SJSA1 (cell line): ENCODE measurements around the gene SMURF2. TPM values are rescaled to one million over a fixed set of nuclear protein-coding genes. Genes with fewer than 3 reads are reported as not detected.
A peak's percentile ranks its signal among the peaks of the same experiment; 100 is the strongest.

Source experiments
- DNase-seq, 2 experiments: peaks; one replicate each; pipeline ENCODE4 v3.0.0-alpha.2; 2015 to 2020; ENCODE audit warnings: low spot score in 2 of 2, low read depth in 1 of 2
- H3K27ac ChIP-seq: fragments of 250-450 bp; sonication (Bioruptor Pico); 2 replicates; pipeline ENCODE4 v1.5.1; 2020; ENCODE audit warnings: mild to moderate bottlenecking, moderate library complexity
- H3K27me3 ChIP-seq: fragments of 250-450 bp; sonication (Bioruptor Pico); replicated peaks from 2 replicates; pipeline ENCODE4 v1.5.1; 2020; ENCODE audit warnings: mild to moderate bottlenecking, moderate library complexity
- H3K36me3 ChIP-seq: fragments of 250-450 bp; sonication (Bioruptor Pico); 2 replicates; pipeline ENCODE4 v1.5.1; 2020; ENCODE audit warnings: mild to moderate bottlenecking
- H3K4me1 ChIP-seq: fragments of 250-450 bp; sonication (Bioruptor Pico); replicated peaks from 2 replicates; pipeline ENCODE4 v1.6.1; 2021; ENCODE audit warnings: mild to moderate bottlenecking
- H3K4me3 ChIP-seq: fragments of 250-450 bp; sonication (Bioruptor Pico); 2 replicates; pipeline ENCODE4 v1.5.1; 2020; ENCODE audit warnings: mild to moderate bottlenecking
- H3K9me3 ChIP-seq: fragments of 250-450 bp; sonication (Bioruptor Pico); replicated peaks from 2 replicates; pipeline ENCODE4 v1.5.1; 2020; ENCODE audit warnings: mild to moderate bottlenecking
- total RNA-seq: library from RNA; depleted of rRNA; stranded (reverse); fragments of >200 nt; shearing (Covaris generic); gene quantifications from 2 replicates; pipeline ENCODE4 v1.2.3, GENCODE V29; 2014

Gene SMURF2
- total RNA-seq, 1 experiment from 2014 or later, result 101 TPM

DNA sequence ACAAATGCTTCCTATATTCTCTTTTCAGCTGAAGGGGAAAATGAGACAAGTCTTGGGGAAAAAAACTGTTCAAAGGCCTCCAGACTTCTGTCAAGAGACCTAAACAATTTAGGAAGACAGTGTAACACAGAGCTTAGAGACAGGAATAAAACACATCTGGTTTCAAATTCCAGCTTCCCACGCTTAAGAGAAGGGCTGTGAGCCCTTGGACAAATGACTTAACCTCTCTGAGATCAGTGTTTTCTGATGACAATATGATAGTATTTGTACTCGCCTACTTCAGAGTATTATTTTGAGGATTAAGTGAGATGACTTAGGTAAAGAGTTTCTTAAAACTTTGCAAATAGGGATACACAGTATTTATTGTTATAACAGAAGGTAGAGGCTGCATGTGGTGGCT, 29.5 kb downstream of the SMURF2 start:
- Histone ChIP-seq H3K27me3 (no peaks in the 10 kb centered on the region), H3K27ac (peak overlapping the region; percentile 23), H3K36me3 (peaks cover 28% of the 10 kb centered on the region), H3K4me3 (no peak overlapping the region), H3K4me1 (peaks cover 61% of the 10 kb centered on the region), H3K9me3 (no peaks in the 10 kb centered on the region)
- no peak for DNase-seq

DNA sequence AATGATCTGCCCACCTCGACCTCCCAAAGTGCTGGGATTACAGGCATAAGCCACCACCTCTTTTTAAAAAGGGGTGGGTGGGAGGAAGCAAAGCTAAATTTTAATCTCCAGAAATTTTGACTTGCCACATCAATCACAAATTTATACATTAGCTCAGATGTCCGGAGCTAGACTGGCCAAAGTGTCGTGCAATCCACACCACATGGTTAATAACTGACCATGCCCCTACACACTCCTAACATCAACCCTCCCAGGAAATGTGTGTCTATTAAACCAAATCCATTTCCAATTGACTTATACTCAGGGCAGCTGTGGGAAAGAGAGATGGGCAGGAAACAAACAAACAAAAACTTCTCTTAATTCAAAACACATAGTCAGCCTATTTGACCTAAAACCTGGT, 29.9 kb downstream of the SMURF2 start:
- H3K27me3 ChIP-seq, result no peaks in the 10 kb centered on the region
- peaks cover 64% of the 10 kb centered on the region for H3K4me1 ChIP-seq
- peaks cover 32% of the 10 kb centered on the region for H3K36me3 ChIP-seq
- DNase-seq, result no peak
- H3K4me3 ChIP-seq, result no peak overlapping the region
- H3K27ac ChIP-seq, result peak overlapping the region; percentile 23
- no peaks in the 10 kb centered on the region for H3K9me3 ChIP-seq

DNA sequence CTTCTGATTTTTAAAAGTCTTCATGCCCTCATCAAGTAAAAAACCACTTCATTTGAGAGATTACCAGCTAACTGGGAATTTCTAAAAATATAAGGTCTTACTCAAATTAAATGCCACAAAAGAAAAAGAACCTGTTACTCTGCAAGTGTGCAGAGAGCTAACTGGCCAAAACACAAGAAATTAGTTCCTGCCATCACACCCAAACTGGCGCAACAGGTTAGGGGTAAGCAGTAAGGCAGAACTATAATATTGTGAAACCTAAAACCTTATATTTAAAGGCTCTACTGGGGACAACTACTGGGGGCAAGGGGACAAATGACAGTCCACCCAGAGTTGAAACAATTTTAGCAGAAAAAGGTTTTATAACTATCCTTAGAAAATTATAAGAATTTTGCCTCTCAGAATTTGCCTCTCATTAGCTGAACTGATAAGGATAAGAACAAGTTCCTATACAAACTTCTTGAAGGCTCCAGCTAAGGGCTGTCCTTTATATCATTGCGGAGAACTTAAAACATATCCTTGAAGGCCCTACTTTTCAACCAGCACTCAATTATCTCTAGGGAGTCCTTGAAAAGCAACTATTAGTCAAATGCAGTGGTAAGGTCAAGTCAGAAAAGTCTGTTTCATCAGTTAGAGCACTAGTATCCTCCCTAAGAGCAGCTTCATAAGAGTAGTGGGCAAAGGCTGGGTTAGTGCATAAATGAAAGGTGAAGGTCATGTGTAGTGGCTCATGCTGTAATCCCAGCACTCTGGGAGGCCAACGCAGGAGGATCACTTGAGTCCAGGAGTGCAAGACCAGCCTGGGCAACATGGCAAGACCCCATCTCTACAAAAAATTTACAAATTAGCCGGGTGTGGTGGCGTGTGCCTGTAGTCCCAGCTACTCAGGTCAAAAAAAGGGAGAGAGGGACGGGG, 31.5 kb downstream of the SMURF2 start:
- Histone ChIP-seq H3K4me1 (peaks cover 54% of the 10 kb centered on the region), H3K27ac (no peak overlapping the region)

DNA sequence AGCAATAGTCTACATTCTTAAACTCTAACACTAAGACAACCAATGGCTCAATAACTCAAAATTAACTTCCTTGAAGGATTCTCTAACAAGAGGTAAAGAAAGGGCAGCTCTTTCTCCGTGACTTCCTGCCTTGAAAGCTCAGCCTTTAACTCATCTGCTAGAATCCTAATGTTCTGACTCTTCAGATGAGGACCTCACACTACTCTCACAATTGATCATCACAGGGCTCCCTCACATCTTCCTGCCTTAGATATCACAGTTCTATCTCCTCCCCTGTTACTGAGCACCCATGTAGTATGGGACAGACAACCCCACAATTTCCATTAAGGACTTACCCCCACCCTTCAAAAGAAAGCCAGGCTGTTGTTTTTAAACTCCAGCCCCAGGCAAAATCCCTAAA, 33.5 kb downstream of the SMURF2 start:
- Histone ChIP-seq H3K4me3 (no peak overlapping the region), H3K4me1 (peaks cover 64% of the 10 kb centered on the region), H3K36me3 (peaks cover 40% of the 10 kb centered on the region), H3K27ac (no peak overlapping the region), H3K9me3 (no peaks in the 10 kb centered on the region), H3K27me3 (no peaks in the 10 kb centered on the region)
- DNase-seq, result no peak

More for the DNA sequence above, 31.5 kb downstream of the SMURF2 start:
- DNase-seq, result no peak
- Histone ChIP-seq H3K9me3 (no peaks in the 10 kb centered on the region), H3K36me3 (peaks cover 36% of the 10 kb centered on the region), H3K27me3 (no peaks in the 10 kb centered on the region), H3K4me3 (no peak overlapping the region)

DNA sequence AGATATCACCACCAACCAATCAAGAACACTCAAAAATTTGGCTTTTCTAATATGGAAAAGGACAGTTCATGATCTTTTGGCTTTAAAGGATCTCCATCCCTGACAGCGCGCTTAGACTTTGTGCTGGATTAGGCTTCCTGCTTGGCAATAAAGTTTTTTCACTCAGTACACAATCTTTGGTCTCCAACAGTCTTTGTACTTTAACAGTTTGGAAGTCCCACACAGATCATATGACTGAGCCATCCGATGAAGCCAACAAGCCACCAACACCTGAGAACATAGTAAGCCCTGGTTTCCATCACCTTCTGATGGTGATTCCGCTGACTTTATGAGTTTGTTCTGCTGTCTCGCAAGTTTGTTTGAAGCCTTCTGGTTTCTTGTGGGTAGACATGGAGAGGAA, 34.3 kb downstream of the SMURF2 start:
- Histone ChIP-seq H3K4me1 (peaks cover 69% of the 10 kb centered on the region), H3K27me3 (no peaks in the 10 kb centered on the region), H3K4me3 (no peak overlapping the region), H3K36me3 (peaks cover 36% of the 10 kb centered on the region), H3K27ac (no peak overlapping the region), H3K9me3 (no peaks in the 10 kb centered on the region)
- no peak for DNase-seq

DNA sequence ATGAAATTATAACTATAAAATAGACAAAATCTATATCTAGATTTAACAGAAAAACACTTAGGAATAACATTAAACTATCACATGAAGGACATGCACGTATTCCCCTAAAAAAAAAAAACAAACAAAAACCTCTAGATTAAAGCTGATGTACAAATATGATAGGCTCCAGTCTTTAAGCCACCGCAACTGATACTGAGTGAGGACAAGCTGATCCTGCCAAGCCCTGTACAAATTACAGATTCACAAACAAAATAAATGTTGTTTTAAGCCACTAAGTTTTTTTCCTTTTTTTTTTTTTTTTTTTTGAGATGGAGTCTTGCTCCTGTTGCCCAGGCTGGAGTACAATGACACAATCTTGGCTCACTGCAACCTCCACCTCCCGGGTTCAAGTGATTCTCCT, 35.3 kb downstream of the SMURF2 start:
- DNase-seq, result no peak
- no peak overlapping the region for H3K27ac ChIP-seq
- H3K4me1 ChIP-seq, result peaks cover 66% of the 10 kb centered on the region
- no peaks in the 10 kb centered on the region for H3K9me3 ChIP-seq
- no peak overlapping the region for H3K4me3 ChIP-seq
- no peaks in the 10 kb centered on the region for H3K27me3 ChIP-seq
- H3K36me3 ChIP-seq, result peaks cover 35% of the 10 kb centered on the region

DNA sequence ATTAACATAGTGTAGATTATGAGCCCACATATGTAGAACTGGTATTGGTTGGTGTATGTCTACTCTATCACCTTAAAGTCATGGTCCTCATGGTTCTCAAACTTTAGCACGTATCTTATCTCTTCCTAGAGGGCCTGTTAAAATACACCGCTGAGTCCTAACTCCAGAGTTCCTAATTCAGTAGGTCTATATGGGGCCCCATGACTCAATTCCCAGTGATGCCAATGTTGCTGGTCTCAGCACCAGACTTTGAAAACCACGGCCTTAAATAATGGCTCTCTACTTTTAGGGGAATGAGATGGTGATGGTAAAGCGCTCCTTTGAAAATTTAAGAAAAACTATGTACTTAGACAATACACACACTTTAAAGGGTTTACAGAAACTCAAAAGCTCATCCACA, 36.6 kb downstream of the SMURF2 start:
- Histone ChIP-seq H3K27me3 (no peaks in the 10 kb centered on the region), H3K4me3 (no peak overlapping the region), H3K4me1 (peaks cover 66% of the 10 kb centered on the region), H3K9me3 (no peaks in the 10 kb centered on the region), H3K36me3 (peaks cover 35% of the 10 kb centered on the region), H3K27ac (no peak overlapping the region)
- DNase-seq, result no peak

DNA sequence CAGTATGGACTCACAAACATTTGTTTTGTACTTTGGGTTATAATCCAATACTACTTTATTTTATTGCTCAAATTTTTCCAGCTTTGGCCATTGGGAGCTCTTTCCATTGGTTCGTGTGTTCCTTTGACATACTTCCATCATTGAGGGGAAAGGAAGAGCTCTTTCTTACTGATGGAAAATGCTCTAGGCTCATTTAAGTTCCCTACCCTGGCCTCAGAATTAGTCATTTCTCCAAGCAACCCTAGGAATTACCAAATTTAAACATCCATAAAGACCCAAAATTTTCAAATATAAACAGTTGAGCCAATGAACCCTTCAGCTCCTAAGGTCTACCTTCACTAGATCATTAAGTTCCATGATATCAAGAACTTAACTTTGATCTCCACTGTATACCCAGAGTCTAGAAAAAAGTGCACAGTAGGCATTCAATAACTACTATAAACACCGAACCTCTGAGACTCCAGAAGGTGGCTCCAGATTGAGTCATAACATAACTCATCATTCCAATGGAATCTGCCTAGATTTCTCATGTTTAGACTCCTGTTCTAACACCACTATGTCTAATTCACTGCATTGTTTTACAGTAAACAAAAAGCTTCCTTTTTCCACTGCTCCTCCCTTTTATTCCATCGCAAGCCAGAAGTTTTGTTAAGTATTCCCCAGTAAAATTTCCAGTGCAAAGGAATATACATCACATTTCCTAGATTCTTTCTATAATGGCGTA, 39.0 kb downstream of the SMURF2 start:
- peak; percentile 56 to 94 for DNase-seq
- H3K4me1 ChIP-seq, result peaks cover 60% of the 10 kb centered on the region

DNA sequence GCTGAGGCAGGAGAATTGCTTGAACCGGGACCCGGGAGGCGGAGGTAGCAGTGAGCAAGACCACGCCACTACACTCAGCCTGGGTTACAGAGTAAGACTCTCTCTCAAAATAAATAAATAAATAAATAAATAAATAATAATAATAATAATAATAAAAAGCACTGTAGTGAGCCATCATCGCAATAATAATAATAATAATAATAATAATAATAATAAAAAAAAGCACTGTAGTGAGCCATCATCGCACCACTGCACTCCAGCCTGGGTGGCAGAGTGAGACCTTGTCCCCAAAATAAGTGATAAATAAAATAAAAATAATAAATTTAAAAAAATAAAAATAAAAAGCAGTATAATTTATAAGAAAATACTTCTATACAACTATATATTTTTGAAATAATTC, 40.3 kb downstream of the SMURF2 start:
- peaks cover 51% of the 10 kb centered on the region for H3K4me1 ChIP-seq
- H3K36me3 ChIP-seq, result peaks cover 18% of the 10 kb centered on the region
- H3K27ac ChIP-seq, result no peak overlapping the region
- H3K9me3 ChIP-seq, result no peaks in the 10 kb centered on the region
- no peak for DNase-seq
- H3K27me3 ChIP-seq, result no peaks in the 10 kb centered on the region
- no peak overlapping the region for H3K4me3 ChIP-seq

More for the DNA sequence above, 39.0 kb downstream of the SMURF2 start:
- H3K4me3 ChIP-seq, result no peak overlapping the region
- no peaks in the 10 kb centered on the region for H3K9me3 ChIP-seq
- peaks cover 27% of the 10 kb centered on the region for H3K36me3 ChIP-seq
- H3K27ac ChIP-seq, result peak overlapping the region; percentile 61
- H3K27me3 ChIP-seq, result no peaks in the 10 kb centered on the region

DNA sequence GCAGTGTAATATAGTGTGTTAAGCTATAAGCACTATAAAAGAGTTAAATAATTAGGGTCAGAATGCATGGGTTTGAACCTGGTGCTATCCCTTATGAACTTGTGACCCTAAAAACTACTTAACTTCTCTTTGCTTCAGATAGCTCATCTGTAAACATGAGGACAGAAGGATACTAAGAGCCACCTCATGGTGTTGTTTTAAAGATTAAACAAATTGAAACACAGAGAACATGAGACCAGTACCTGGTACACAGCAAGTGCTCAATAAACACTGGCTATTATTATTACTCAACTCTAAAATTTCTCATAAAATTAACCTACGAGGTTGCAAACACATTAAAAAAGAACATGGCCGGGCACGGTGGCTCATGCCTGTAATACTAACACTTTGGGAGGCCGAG, 43.3 kb downstream of the SMURF2 start:
- Histone ChIP-seq H3K27ac (no peak overlapping the region), H3K4me3 (no peak overlapping the region), H3K36me3 (peaks cover 11% of the 10 kb centered on the region), H3K4me1 (peaks cover 51% of the 10 kb centered on the region), H3K9me3 (no peaks in the 10 kb centered on the region), H3K27me3 (no peaks in the 10 kb centered on the region)
- DNase-seq, result no peak

DNA sequence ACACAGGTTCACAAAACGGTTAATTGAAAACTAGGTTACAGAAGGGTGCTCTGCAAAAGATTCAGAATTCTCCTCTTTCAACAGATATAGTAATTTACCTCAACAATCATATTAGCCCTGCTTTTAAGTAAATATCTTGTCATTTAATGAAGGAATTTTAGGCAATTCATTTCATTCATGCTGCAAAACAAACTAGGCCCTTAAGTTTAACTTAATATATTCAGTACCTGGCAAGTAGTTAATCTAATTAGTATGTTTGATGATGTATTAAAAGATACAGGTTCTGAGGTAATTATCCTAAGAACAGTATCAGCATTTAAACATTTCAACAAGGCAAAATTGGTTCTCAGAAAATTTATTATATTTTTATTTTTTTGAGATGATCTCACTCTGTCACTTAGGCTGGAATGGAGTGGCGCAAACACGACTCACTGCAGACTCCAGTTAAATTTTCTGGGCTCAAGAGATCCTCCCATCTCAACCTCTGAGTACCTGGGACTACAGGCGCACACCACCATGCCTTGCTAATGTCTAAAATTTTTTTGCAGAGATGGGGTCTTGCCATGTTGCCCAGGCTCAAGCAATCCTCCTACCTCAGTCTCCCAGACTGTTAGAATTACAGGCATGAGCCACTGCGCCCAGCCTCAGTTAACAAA, 44.9 kb downstream of the SMURF2 start:
- DNase-seq, result no peak
- no peak overlapping the region for H3K4me3 ChIP-seq
- peaks cover 41% of the 10 kb centered on the region for H3K4me1 ChIP-seq
- no peaks in the 10 kb centered on the region for H3K9me3 ChIP-seq
- no peaks in the 10 kb centered on the region for H3K27me3 ChIP-seq
- peaks cover 10% of the 10 kb centered on the region for H3K36me3 ChIP-seq
- H3K27ac ChIP-seq, result no peak overlapping the region

DNA sequence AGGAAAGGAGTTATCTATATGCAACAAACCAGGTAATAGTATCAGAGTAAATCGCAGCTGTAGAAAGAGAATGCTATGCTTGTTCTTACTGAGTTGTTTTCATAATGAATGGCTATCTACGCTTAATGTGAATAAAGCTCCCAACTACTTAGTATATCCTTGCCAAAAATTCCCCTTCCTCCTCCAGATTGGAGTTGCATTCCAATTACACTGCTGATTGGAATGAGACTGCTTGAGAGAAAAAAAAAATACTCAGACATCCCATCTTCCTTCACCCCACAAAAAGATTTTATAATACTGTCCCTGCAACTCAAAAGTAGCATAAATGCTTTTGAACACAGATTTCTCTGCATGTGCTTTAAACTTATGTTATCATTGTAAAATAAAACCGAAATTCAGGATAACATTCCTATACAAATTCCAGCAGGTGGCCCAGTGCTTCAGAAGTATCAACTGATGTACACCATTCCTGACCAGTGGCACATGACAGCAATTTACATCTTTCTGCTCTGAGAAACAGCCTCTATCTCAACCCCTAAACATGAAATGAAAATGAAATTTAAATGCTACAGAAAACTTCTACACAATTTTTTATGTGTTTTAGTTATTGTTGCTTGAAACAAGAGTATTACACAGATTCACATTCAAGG, 47.0 kb downstream of the SMURF2 start:
- no peak overlapping the region for H3K4me3 ChIP-seq
- H3K27me3 ChIP-seq, result no peaks in the 10 kb centered on the region
- peak in 1 of 2 experiments; percentile 44 for DNase-seq
- peaks cover 10% of the 10 kb centered on the region; the same call in 1 of the 2 replicates for H3K36me3 ChIP-seq
- peaks cover 29% of the 10 kb centered on the region for H3K4me1 ChIP-seq
- H3K9me3 ChIP-seq, result no peaks in the 10 kb centered on the region
- no peak overlapping the region for H3K27ac ChIP-seq

DNA sequence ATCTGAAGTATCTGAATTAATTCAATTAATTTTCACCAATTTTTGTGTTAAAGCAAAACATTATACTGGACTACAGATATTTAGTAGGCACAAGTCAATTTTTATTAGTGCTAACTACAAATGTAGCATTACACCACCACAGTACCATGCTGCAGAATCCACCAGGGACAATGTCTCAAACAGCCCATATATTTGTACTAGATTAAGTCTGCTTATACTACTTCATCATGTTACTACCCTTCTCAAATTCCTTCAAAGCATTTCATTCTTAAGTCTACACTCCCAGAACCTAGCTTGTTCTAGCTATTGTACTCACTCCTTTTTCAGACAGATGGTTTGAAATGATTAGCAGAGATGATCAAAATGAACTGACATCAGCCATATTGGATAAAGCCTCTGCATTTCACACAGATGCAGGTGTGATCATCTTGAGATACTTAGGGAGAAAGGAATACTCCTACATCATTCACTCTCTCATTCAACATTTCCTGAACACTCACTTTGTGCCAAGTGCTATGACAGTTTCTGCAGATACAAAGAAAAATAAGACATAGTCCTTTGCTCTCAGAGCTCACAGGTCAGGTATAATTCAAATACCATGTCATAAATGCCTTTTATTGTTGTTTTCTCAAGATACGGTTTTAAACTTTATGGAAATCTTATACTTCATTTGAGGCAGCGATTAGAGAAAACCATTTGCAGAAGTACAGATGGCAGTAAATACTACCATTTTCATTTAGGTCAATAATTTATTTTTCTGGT, 47.7 kb downstream of the SMURF2 start:
- Histone ChIP-seq H3K36me3 (peaks cover 10% of the 10 kb centered on the region; the same call in 1 of the 2 replicates), H3K27ac (no peak overlapping the region), H3K4me3 (no peak overlapping the region), H3K4me1 (peaks cover 29% of the 10 kb centered on the region), H3K9me3 (no peaks in the 10 kb centered on the region), H3K27me3 (no peaks in the 10 kb centered on the region)
- no peak for DNase-seq
